B cell (primary cell): ENCODE results near the gene TTC27.
"Not testable (repeated sequence)": the region's sequence is repeated elsewhere in the genome, so short reads cannot be mapped to it uniquely, and the experiment has no call there.

Source experiments
- CTCF ChIP-seq: fragments of 200-600 bp; IDR thresholded peaks from one replicate; pipeline ENCODE4 v1.8.0; 2022; ENCODE audit warnings: antibody characterized with exemption, mild to moderate bottlenecking
- EZH2 ChIP-seq: IDR thresholded peaks from 2 replicates; pipeline ENCODE4 v1.6.1; 2012; ENCODE audit warnings: borderline replicate concordance, low read depth, mild to moderate bottlenecking, moderate library complexity, low read length; ENCODE audit not compliant: insufficient read depth, poor library complexity, severe bottlenecking

GRCh38 chr2:32726678-32727077 lies 98.8 kb downstream of the TTC27 start:
- not testable (repeated sequence) for TF ChIP-seq CTCF, EZH2
